Mesenteric fat pad (tissue), 1 donor: Measurements from ENCODE around the gene AGBL1. TPM values are rescaled to one million over a fixed set of nuclear protein-coding genes. Genes with fewer than 3 reads are reported as not detected.

Source experiments
- DNase-seq: peaks from one replicate; pipeline ENCODE4 v3.0.0-alpha.2; 2020; ENCODE audit warnings: low spot score
- total RNA-seq: library from RNA; stranded (reverse); fragmentation: NEBNext Ultra II Directional; extraction: Animal tissue kit (Norgen Biotek cat#: 25700); gene quantifications from one replicate; pipeline ENCODE4 v1.2.1, GENCODE V29; 2021
- donor health status: DM: yes; HTN: yes; CAD: no.

AGBL1 gene
- total RNA-seq, 1 donor from 2014 or later = not detected

DNA sequence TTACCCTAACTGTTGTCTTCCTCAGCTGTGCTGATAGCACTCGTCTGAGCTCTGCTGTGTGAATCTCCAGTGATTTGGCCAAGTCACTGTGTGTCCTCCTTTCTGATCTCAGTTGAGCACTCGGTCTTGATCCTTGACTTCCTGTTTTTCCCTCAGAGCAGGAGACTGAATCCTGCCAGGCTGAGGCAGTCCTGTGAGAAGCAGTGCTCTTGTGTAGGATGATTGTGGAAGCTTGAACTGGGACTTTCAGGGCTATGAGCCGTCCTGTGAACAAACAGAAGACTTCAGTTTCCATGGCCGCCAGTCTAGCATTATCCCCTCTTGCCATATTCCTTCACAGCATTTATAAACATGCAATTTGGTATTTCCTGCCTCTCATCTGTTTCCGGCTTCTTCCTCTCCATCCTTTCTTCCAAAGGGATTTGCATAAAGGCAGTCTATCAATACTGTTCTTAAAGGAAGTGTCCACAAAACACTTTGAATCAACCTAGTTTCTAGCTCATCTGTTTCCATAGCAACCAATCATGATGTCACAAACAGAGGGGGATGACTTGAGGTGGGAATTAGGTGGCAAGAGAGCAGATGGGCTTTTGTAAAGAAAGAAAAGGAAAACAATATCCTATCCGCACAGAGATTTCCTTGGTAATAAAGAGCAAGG lies 237.2 kb downstream of the AGBL1 start:
- no peak for DNase-seq

DNA sequence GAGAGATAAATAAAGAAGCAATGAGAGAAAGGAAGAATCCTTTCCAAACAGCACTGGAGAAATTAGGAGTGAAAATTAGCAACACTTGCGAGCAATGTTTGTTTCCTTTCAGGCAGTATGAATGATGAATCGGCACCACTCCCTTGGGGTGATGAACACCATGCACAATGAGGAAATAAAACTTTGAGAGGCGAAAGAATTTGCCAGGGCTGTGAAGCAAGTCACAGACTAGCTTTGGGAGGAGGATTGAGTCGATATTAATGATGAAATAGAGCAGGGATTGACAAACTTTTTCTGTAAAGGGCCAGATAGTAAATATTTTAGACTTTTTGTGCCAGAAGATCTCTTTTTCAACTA lies 237.7 kb downstream of the AGBL1 start:
- DNase-seq = no peak

DNA sequence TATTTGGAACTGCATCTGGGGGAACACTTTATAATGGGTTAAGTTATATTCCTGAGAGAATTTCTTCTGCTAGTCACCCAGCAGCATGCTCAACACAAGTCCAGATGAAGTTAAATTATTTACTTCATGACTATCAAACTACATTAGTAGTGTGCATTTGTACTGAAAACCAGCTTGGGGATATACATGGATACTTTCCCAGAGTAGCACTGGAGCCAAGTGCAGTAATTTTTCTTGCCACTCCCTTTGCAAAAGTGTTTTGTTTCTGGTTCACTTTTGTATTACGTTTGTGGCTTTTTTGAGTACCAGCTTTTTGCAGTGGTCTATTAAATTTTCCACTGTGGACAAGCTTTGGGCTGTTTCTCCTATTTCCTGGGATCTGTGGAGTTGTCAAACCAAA lies 243.0 kb downstream of the AGBL1 start:
- DNase-seq = no peak

DNA sequence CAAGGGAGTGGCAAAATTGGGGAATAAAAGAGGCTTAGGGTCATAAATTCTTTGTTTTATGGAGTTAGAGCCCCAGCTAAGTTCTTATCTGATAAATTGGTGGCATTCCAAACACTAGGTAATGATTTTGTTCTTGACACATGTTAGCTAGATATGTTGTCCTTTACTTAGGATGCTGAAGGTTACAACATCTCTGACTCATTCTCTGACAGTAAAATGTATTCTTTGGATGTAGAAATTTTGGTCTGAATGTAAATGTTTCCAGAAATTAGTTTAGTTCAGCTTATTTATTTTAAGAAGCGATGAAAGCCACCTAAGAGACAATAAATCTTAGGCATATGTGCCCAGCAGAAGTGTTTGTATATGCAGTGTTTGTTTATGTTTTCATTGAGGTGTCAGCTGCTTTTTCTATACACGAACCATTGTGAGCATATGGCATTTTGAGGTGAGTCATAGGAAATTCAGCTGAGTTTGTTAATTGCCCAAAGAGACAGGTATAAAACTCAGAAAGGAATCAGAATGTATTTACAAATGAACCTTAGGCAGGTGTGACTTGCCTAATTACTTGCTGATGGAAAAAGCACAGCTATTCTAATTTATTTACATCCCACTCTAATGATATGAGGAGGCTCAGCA lies 247.7 kb downstream of the AGBL1 start:
- DNase-seq = no peak

DNA sequence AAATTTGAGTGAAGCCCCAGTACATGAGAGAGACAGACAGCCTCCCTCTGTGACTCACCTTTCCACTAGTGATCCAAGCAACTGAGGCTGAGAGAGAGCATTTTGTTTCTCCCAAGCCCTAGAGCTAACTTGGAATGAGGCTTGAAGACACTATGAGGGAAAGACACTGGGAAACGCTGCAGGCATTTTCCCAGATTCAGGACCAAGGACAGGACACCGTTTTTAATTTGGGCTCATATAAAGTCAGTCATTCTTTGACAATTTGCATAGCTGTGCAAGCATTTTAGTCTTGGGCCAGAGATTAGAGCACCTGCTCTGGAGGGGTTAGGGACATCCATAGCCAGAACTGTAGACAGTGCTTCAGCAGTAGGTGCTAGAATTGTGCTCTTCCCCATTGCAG lies 249.0 kb downstream of the AGBL1 start:
- DNase-seq = no peak

DNA sequence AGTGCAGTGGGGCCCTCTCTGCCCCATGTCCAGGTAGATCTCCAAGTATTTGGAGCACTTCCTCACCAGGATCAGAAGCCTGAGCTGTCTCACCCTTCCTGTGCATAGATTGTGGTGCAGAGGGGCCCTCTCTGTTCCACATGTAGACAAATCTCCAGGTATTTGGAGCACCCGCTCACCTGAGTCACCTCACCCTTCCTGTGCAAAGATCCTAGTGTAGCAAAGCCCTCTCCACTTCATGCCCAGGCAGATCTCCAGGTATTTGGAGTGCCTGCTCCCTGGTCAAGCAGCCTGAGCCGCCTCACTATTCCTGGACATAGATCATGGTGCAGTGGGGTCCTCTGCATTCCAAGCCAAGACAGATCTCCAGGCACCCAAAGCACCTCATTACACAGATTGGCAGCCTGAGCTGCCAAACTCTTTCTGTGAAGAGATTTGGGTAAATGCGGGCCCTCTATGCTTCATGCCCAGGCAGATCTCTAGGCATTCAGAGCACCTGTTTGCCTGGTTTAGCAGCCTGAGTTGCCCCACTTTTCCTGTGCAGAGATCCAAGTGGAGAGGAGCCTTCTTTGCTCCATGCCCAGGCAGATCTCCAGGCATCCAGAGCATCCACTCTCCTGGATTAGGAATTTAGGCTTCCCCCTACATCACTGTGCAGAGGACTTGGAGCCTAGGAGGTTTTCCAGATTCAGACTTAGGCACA lies 249.8 kb downstream of the AGBL1 start:
- DNase-seq = no peak

DNA sequence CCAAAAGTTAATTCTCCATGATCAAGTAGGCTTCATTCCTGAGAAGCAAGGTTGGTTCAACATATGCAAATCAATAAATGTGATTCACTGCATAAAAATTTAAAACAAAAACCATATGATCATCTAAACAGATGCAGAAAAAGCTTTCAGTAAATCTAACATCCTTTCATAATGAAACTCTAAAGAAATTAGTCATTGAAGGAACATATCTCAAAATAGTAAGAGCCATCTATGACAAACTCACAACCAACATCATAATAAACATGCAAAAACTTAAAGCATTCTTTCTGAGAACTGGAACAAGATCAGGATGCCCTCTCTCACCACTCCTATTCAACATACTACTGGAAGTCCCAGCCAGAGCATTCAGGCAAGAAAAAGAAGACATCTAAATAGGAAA lies 254.1 kb downstream of the AGBL1 start:
- no peak for DNase-seq

DNA sequence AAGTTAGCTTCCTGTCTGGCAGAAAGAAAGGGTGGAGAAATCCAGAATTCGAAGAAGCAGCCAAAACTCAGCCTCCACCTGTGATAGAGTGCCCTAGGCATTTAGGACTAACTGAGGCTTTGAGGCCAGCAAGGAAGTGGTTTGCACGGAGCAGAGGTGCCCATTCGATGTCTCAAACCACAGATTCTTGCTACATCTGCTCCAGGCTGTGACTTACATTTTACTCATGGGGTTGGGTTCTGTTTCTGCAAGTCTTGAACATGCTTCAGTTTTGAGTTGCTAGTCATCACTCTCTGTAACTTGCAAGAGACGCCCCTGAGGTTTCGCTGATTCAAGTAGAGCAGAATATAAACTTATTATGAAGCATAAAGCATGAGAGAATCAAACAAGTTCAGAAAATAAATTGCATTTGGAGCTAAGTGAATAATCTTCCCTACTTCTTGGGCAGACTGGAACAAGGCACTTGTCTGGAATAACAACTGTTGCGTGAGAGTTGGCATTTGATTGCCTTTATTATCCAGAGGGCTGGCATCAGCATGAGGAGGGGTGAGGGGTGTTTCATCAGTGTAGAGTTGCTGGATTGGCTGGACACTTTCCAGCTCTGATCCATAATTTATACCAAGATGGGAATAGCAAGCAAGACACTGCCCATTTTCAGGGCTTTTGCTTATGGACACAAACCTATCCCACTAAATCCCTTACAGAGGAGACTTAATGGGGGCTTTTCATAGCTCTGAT lies 256.5 kb downstream of the AGBL1 start:
- no peak for DNase-seq

DNA sequence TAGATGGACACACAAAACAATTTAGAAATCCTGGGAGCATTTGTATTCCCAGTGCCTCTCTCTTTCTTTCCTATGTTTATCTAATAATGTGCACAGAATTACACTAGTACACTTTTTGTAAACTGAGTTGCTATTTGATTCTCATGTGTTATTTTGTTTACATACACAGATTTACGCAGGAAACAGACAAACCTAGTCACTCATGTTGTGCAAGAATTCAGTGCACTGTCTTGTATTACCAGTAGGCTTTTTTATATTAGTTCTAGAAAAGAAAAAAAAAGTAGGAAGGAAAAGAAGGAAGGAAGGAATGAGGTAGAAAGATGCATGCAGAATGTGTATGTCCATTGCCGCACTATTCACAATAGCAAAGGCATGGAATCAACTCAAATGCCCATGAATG lies 257.4 kb downstream of the AGBL1 start:
- DNase-seq = no peak

DNA sequence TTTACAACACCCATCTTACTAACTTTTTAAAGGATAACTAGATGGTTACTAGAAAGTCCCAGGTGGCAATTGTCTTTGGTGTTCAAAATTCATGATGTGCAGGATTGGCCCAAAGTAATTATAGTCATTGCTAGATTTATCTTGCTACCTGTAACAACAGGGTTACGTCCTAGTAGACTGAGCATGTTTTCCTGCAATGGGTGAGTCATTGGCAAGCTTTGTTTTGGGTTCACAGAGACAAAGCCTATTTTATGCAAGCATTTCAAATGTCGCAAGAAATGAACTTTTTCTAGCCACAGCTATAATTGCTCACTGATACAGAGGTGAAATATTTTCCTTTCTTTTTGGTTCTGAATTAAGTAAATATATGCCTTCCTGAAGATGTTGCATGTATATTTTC lies 267.6 kb downstream of the AGBL1 start:
- DNase-seq = no peak

DNA sequence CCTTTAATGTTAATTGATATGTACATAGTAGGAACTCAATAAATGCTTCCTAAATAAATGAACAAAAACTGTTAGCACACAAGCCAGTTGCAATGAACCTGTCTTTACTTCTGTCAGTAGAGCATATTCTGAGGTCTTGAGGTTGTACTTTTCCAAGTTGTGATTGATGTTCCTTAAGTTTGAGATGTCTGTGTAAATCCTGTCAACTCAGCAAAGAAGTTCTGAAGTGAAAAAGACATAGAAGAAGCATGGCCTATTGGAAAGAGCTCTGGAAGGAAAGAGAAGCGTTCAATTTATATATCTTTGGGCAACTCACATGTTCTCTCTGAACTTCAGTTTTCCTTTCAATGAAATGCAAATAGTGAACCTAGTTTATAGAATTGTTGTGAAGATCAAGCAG lies 269.9 kb downstream of the AGBL1 start:
- no peak for DNase-seq

DNA sequence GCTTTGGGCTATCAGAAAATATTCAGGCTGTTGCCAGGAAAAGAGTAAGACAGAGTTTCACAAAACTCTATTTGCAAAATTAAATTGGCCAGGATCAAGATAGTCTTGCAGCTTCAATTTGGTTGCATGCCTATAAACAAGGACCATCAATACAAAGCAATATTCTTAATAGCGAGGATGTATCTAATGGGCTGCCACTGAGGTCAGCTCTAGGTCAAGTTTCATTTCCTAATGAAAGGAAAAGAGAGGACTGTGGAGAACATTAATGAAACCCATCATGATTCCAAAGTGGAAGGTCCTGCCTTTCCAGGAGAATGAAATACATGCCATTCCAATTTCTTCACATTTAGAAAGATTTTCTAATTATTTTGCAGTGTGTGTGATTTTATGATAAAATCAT lies 273.5 kb downstream of the AGBL1 start:
- no peak for DNase-seq

DNA sequence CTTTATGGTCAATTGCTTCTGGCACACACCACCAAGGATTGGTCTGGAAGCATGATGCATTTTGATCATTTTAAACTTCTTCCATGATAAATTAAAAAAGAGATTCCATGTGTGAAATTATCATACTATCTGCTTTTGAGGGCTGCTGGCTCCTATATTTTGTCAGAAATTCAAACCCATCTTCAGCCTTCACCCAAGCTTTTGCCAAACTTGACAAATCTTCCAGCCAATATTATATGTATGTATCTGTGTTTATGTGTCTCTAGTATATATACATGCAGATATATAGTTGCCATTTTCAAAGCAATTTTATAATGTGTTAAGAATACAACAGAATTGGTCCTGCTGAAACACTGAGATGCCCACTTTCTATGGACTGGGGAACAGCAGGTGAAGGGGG lies 275.7 kb downstream of the AGBL1 start:
- no peak for DNase-seq

DNA sequence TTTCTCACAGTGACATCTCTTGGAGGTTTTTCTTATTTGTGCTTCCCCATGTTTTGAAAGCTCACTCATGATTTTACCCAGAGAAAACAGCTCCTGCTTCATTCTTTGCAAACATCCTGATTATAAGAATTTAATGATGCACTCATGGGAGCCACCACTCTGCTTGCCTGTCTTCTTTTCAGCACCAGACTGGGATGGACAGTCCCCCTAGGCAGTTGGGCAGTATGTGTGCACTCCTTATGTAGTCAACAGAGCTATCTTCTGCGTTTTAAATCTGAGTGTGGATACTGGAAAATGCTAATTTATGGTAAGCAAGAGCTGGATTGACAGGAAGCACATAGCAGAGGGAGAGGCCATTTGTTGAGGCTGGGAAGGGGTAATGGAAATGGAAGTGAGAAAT lies 276.1 kb downstream of the AGBL1 start:
- no peak for DNase-seq

DNA sequence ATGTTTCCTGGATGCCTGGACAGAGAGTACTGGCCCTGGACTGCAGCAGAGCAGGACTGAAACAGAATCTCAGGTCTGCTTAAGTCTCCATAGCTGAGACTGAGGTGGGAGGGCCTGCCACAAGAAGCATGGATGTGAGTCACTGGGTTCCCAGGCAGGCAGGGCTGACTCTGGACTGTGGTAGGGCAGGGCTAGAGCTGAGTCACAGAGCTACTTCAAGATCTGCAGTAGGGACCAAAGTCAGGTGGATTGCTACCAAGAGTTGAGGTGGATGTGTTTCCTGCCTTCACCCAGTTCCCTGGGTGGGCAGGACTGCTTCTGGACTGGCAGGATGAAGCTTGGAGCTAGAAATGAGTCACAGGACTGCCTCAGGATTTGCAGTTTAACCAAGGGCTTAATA lies 282.9 kb downstream of the AGBL1 start:
- no peak for DNase-seq

DNA sequence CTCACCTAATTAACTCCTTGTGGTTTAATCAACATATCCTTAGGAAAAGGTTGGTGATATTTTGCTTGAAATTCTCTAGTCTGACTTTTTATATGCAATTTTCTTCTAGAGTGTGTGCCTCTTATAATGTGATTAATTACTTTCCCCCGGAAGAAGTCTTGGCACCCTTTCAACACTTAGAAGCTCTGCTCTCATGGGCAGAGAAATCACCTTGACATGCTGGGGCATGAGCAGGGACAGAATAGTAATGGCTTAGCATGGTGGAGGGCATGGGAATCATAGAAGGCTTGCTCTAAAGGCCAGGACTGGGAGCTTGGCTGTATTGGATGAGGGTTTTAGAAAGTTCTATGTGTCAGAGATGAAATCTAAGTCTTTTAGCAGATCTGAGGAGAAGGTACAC lies 293.5 kb downstream of the AGBL1 start:
- DNase-seq = no peak

DNA sequence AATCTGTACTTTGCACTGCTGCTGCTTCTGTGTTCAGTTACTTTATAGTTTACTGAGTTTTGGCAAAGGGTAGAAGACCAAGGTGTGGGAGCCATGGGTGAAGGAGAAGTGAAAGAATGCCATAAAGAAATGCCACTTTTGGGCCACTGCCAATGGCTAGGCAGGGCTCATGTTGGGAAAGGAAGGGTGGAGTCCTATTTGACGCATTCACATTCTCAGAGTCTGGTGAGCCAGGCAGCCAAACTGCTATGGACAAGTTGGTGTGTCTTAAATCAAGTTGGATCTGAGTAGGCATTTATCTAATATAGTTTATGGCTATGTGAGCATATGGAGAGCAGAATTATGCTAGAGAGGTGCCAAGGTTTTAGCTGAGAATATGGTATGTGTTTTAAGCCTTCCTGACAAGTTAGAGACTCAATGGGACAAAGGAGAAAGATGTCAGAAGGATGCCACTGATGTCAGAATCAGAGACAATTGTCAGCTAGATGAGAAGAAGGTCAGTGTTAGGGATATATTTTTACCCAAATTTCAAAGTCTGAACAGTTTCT lies 296.1 kb downstream of the AGBL1 start:
- no peak for DNase-seq

DNA sequence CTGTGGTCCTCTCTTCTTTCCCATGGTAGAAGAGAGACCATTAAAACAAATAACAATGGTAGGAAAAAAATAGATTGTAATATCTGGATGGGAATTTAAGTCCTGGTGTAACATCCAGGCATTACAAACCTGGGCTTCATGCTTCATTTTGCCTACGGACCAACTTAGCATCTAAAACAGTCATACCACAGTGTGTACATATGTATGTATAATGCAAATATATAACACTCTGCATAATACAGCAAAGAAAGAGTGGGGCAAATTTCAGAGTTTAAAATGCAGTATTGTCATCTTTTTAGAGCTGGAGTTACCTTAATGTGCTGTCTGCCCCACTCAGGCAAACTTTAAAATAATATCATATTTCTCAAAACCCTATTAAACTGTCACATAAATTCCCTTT lies 298.2 kb downstream of the AGBL1 start:
- DNase-seq = no peak

DNA sequence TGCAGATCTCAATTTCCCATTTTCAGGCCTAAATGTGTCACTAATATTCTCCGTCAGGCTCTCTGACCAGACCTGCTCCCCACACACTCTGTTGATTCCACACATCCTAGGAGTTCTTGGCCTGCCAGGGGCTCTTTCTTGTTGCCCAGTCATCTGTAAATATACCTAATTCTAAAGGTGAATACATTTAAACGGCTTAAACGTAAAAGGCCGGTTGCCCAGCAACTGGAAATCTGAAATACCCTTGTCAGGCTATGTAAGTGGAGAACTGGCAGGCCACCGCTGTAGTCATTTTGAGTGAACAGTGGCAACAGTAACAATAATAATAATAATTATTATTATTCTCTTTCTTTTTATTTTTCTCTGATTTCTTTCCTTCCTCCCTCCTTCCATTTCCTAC lies 302.7 kb downstream of the AGBL1 start:
- no peak for DNase-seq

DNA sequence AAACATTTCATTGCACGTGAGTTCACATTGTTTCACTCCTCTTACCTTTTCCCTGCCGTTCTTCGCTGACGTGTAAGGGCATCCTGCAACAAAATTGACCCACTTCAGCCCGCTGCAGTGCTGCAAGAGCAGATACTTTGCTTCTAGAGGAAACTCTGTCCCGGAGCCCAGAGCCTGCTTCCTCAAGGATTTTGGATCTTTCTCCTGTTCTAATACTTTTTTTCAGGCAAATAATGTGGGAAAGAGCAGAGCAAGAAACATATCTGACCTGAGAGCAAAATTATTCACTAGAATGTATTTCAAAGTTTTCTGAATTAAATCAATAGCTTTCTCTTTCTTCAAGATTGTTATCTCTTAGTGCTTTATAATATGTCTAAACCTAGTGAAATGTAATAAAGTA lies 303.9 kb downstream of the AGBL1 start:
- no peak for DNase-seq

DNA sequence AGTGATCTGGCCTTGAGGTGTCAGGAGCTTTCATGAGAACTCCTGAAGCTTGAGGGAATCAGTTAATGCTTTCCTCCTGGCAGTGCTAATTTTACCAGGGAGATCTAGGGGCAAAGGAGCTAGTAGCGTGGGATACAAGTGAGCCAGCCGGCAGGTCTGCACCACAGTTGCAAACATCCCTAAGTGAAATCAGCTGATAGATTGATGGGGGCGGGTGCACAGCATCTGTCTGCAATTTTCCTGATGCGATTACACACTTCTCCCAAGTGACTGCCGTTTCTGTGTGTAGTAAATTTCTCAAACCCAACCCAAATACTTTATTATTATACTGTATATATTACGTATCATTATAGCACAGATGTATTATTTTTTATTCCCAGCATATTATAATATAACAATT lies 304.5 kb downstream of the AGBL1 start:
- DNase-seq = no peak

DNA sequence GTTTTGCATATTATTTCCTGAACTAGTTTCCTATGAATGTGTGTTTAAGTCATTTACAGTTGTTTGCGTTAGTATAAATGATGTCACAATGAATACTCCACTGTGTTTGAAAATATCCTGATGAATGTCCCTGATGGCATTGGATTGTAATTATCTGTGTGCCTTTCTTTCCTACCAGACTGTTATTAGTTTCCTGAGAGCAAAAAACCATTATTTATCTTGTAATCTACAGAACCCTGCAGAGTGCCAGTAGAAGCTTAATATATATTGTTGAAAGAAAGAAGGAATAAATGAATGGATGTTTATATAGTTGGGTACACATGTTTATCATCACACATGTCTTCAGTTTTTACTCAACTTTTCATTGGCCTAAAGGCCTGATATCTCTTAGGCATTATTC lies 312.6 kb downstream of the AGBL1 start:
- no peak for DNase-seq
